Mesenchymal stem cell (in vitro differentiated cells and primary cell): Measurements from ENCODE around the gene SLC5A9.

Experiments used
- DNase-seq: peaks from one replicate; pipeline ENCODE4 v3.0.0-alpha.2; 2013
- H2AFZ ChIP-seq: one replicate; pipeline ENCODE4 v1.6.1; 2013; ENCODE audit warnings: low read depth, mild to moderate bottlenecking, control low read depth, inconsistent platforms, low read length, moderate library complexity
- H2AK5ac ChIP-seq: 2 replicates; pipeline ENCODE4 v1.6.1; 2013; ENCODE audit warnings: low read length, moderate library complexity, mild to moderate bottlenecking, inconsistent platforms; ENCODE audit not compliant: severe bottlenecking
- H2BK120ac ChIP-seq: one replicate; pipeline ENCODE4 v1.6.1; 2013; ENCODE audit warnings: low read depth, mild to moderate bottlenecking, inconsistent platforms, low read length, moderate library complexity
- H2BK12ac ChIP-seq, 2 experiments: one replicate each; pipeline ENCODE4 v1.6.1; 2013; ENCODE audit warnings: inconsistent platforms in 2 of 2, low read length in 2 of 2, mild to moderate bottlenecking in 2 of 2, moderate library complexity in 2 of 2, control low read depth in 1 of 2
- H2BK15ac ChIP-seq: one replicate; pipeline ENCODE4 v1.6.1; 2013; ENCODE audit warnings: mild to moderate bottlenecking, low read depth, inconsistent platforms; ENCODE audit not compliant: poor library complexity, severe bottlenecking
- H2BK5ac ChIP-seq: 2 replicates; pipeline ENCODE4 v1.6.1; 2013; ENCODE audit warnings: low read depth, mild to moderate bottlenecking, low read length, control low read depth, inconsistent platforms; ENCODE audit not compliant: poor library complexity, severe bottlenecking
- H3K14ac ChIP-seq, 2 experiments: one replicate each; pipeline ENCODE4 v1.6.1; 2013; ENCODE audit warnings: inconsistent platforms in 2 of 2, low read length in 2 of 2, control low read depth in 1 of 2, mild to moderate bottlenecking in 1 of 2, moderate library complexity in 1 of 2
- H3K18ac ChIP-seq, 2 experiments: one replicate each; pipeline ENCODE4 v1.6.1; 2013; ENCODE audit warnings: inconsistent platforms in 2 of 2, low read length in 2 of 2, control low read depth in 1 of 2, low read depth in 1 of 2, mild to moderate bottlenecking in 1 of 2
- H3K23ac ChIP-seq, 2 experiments: one replicate each; pipeline ENCODE4 v1.6.1; 2013; ENCODE audit warnings: inconsistent platforms in 2 of 2, low read length in 2 of 2, mild to moderate bottlenecking in 2 of 2, moderate library complexity in 2 of 2, control low read depth in 1 of 2
- H3K27ac ChIP-seq: 2 replicates; pipeline ENCODE4 v1.5.1; 2013; ENCODE audit warnings: mild to moderate bottlenecking, moderate library complexity, low read length, control low read depth, inconsistent platforms; ENCODE audit not compliant: poor library complexity, severe bottlenecking
- H3K27me3 ChIP-seq, 2 experiments: 2 replicates each; pipeline versions ENCODE4 v1.6.1 to v1.7.0; 2013; ENCODE audit warnings: low read length in 2 of 2, mild to moderate bottlenecking in 2 of 2, moderate library complexity in 2 of 2, control low read depth in 1 of 2, inconsistent platforms in 1 of 2; ENCODE audit not compliant: control insufficient read depth in 1 of 2, insufficient read depth in 1 of 2
- H3K36me3 ChIP-seq, 2 experiments: 2 replicates each; pipeline versions ENCODE4 v1.6.1 to v1.7.0; 2013; ENCODE audit warnings: low read length in 2 of 2, control low read depth in 1 of 2, inconsistent platforms in 1 of 2, low read depth in 1 of 2, mild to moderate bottlenecking in 1 of 2; ENCODE audit not compliant: insufficient read depth in 2 of 2, control insufficient read depth in 1 of 2
- H3K4ac ChIP-seq, 2 experiments: one replicate each; pipeline ENCODE4 v1.6.1; 2013; ENCODE audit warnings: inconsistent platforms in 2 of 2, low read length in 2 of 2, mild to moderate bottlenecking in 2 of 2, moderate library complexity in 2 of 2, control low read depth in 1 of 2, low read depth in 1 of 2
- H3K4me1 ChIP-seq: 2 replicates; pipeline ENCODE4 v1.6.1; 2013; ENCODE audit warnings: low read depth, low read length, control low read depth; ENCODE audit not compliant: control insufficient read depth, insufficient read depth
- H3K4me2 ChIP-seq: 2 replicates; pipeline ENCODE4 v1.6.1; 2013; ENCODE audit warnings: low read length, mild to moderate bottlenecking, inconsistent platforms; ENCODE audit not compliant: poor library complexity, severe bottlenecking
- H3K4me3 ChIP-seq, 2 experiments: 2 replicates each; pipeline versions ENCODE4 v1.5.1 to v1.7.0; 2013; ENCODE audit warnings: low read length in 2 of 2, mild to moderate bottlenecking in 2 of 2, control low read depth in 1 of 2, low read depth in 1 of 2; ENCODE audit not compliant: insufficient read depth in 1 of 2
- H3K79me1 ChIP-seq: replicated peaks from 2 replicates; pipeline ENCODE4 v1.6.1; 2013; ENCODE audit warnings: mild to moderate bottlenecking, control low read depth, low read length, inconsistent platforms; ENCODE audit not compliant: poor library complexity, severe bottlenecking
- H3K9ac ChIP-seq: 2 replicates; pipeline ENCODE4 v1.7.0; 2013; ENCODE audit warnings: mild to moderate bottlenecking, low read length, moderate library complexity
- H3K9me3 ChIP-seq: 2 replicates; pipeline ENCODE4 v1.7.0; 2013; ENCODE audit warnings: mild to moderate bottlenecking, low read length; ENCODE audit not compliant: control insufficient read depth
- H4K8ac ChIP-seq: one replicate; pipeline ENCODE4 v1.6.1; 2013; ENCODE audit warnings: inconsistent platforms, mild to moderate bottlenecking, low read length, moderate library complexity
- H4K91ac ChIP-seq: one replicate; pipeline ENCODE4 v1.6.1; 2013; ENCODE audit warnings: mild to moderate bottlenecking, low read length, inconsistent platforms
- WGBS: methylation state at CpG from one replicate; pipeline ENCODE4 v1.1.7; 2013; ENCODE audit warnings: mixed read lengths; 5-methylcytosine and 5-hydroxymethylcytosine counted together

SLC5A9 gene

GRCh38 chr1:48202030-48202752 is 20.3 kb upstream of the SLC5A9 start:
- DNase-seq: peak; percentile 84
- no peak overlapping the region for H2AK5ac ChIP-seq
- no peaks in the 10 kb centered on the region for H3K4me1 ChIP-seq
- no peak overlapping the region for H3K4ac ChIP-seq
- WGBS: 17% methylated on average over 7 of the region's 7 CpGs
- H3K9me3 ChIP-seq: no peaks in the 10 kb centered on the region
- H3K4me2 ChIP-seq: no peak overlapping the region
- no peak overlapping the region for H2BK120ac ChIP-seq
- no peaks in the 10 kb centered on the region for H3K79me1 ChIP-seq
- no peak overlapping the region for H4K8ac ChIP-seq
- no peak overlapping the region for H2BK12ac ChIP-seq
- no peak overlapping the region for H2BK5ac ChIP-seq
- H3K23ac ChIP-seq: no peak overlapping the region
- H3K14ac ChIP-seq: no peak overlapping the region
- peak overlapping the region; percentile 23 for H3K9ac ChIP-seq
- no peak overlapping the region for H3K27ac ChIP-seq
- no peak overlapping the region for H2BK15ac ChIP-seq
- peaks cover 0 to 76% of the 10 kb centered on the region in 2 experiments for H3K27me3 ChIP-seq
- no peak overlapping the region for H3K18ac ChIP-seq
- H3K36me3 ChIP-seq: no peaks in the 10 kb centered on the region
- H4K91ac ChIP-seq: no peak overlapping the region
- no peak overlapping the region for H2AFZ ChIP-seq
- no peak overlapping the region for H3K4me3 ChIP-seq

DNA sequence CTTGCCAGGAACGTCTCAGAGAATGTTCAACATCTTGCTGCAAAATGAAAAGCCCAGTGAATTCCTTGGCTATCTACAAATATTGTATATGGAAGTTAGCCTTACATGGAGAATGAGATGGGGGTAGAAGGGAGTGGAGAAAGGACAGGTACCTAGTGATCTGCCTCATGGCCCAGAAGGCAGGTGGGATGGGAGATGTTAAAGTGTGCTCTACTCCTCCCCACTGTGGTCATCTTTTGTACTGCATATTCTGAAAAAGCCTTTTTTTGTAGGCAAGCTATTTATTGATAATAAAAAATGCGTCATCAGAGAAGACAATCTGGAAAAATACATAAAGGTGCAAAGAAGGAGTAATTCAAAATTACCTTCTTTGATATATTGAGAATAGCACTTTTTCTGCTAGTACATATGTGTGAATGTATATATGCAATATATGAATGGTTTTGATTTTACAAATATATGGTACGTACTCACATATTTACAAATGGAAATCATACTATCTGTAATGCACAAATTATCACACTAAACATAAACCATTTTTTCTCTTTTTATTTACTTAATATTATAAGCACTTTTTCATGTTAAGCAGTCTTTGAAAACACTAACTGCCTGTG is 19.1 kb upstream of the SLC5A9 start:
- Histone ChIP-seq H3K4me3 (no peak overlapping the region), H2AFZ (no peak overlapping the region), H4K91ac (no peak overlapping the region), H2AK5ac (no peak overlapping the region), H3K23ac (no peak overlapping the region), H3K79me1 (no peaks in the 10 kb centered on the region), H3K9me3 (no peaks in the 10 kb centered on the region), H3K9ac (no peak overlapping the region), H4K8ac (no peak overlapping the region), H3K27me3 (peaks cover 0 to 73% of the 10 kb centered on the region in 2 experiments), H2BK120ac (no peak overlapping the region), H2BK12ac (no peak overlapping the region), H3K27ac (no peak overlapping the region), H3K36me3 (no peaks in the 10 kb centered on the region), H2BK15ac (no peak overlapping the region), H2BK5ac (no peak overlapping the region), H3K4ac (no peak overlapping the region), H3K14ac (no peak overlapping the region), H3K4me2 (no peak overlapping the region), H3K18ac (no peak overlapping the region), H3K4me1 (no peaks in the 10 kb centered on the region)
- WGBS: 93% methylated on average over 2 of the region's 3 CpGs
- peak; percentile 34 for DNase-seq

- no peak overlapping the region for H2BK5ac ChIP-seq
- DNase-seq: no peak
- H2AK5ac ChIP-seq: no peak overlapping the region
- no peak overlapping the region for H4K8ac ChIP-seq
- peaks cover 0 to 51% of the 10 kb centered on the region in 2 experiments for H3K27me3 ChIP-seq
- H3K18ac ChIP-seq: no peak overlapping the region
- 88% methylated on average over 5 of the region's 5 CpGs for WGBS
- no peak overlapping the region for H4K91ac ChIP-seq
- no peak overlapping the region for H2BK120ac ChIP-seq
- H2BK12ac ChIP-seq: no peak overlapping the region
- no peak overlapping the region for H3K23ac ChIP-seq
- no peaks in the 10 kb centered on the region for H3K36me3 ChIP-seq
- H3K4ac ChIP-seq: no peak overlapping the region
- H3K27ac ChIP-seq: no peak overlapping the region
- H2AFZ ChIP-seq: no peak overlapping the region
- H3K4me2 ChIP-seq: no peak overlapping the region
- H3K14ac ChIP-seq: no peak overlapping the region
- H3K9me3 ChIP-seq: no peaks in the 10 kb centered on the region
- H2BK15ac ChIP-seq: no peak overlapping the region
- no peaks in the 10 kb centered on the region for H3K79me1 ChIP-seq
- H3K4me3 ChIP-seq: no peak overlapping the region
- H3K9ac ChIP-seq: no peak overlapping the region
- H3K4me1 ChIP-seq: no peaks in the 10 kb centered on the region
Observed at GRCh38 chr1:48205522-48205921, 17.0 kb upstream of the SLC5A9 start.

DNA sequence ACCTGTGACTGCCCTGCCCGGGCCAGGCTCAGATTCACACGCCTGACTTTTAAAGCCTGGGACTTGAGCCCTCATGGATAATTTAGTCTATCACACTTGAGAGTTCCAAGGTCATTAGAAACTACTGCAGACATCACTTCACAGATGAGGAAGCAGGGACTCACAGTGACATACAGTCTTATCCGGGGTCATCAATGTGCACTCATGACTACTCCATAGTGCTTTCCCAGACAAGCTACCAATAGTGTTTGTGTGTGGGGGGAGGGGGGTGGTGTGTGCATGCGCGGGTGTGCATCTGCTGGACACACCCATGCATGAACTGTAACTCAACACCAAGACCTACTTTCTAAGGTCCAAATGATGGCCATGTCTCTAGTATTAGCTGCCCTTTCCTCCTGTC is 16.1 kb upstream of the SLC5A9 start:
- Histone ChIP-seq H3K27me3 (peaks cover 0 to 43% of the 10 kb centered on the region in 2 experiments), H2BK12ac (no peak overlapping the region), H3K23ac (no peak overlapping the region), H2BK15ac (no peak overlapping the region), H4K8ac (no peak overlapping the region), H3K79me1 (no peaks in the 10 kb centered on the region), H3K9me3 (no peaks in the 10 kb centered on the region), H2AK5ac (no peak overlapping the region), H3K18ac (no peak overlapping the region), H3K9ac (no peak overlapping the region), H3K4me3 (no peak overlapping the region), H3K36me3 (no peaks in the 10 kb centered on the region), H2AFZ (no peak overlapping the region), H3K4ac (no peak overlapping the region), H4K91ac (no peak overlapping the region), H3K4me2 (no peak overlapping the region), H2BK5ac (no peak overlapping the region), H2BK120ac (no peak overlapping the region), H3K27ac (no peak overlapping the region), H3K14ac (no peak overlapping the region), H3K4me1 (no peaks in the 10 kb centered on the region)
- no peak for DNase-seq
- WGBS: 91% methylated on average over 2 of the region's 5 CpGs
